GM18508 (cell line): ENCODE data around the gene TMEM132D.

Experiments used
- ATAC-seq: cut with Tn5 transposase; IDR thresholded peaks from one replicate; pipeline ENCODE4 v1.9.1; 2021; ENCODE audit warnings: moderate number of reproducible peaks; ENCODE audit not compliant: insufficient read depth, unreplicated experiment

The TMEM132D gene

GRCh38 chr12:129084875-129085826 is 818.7 kb downstream of the TMEM132D start:
- ATAC-seq: no peak

GRCh38 chr12:129083121-129083840 is 820.5 kb downstream of the TMEM132D start:
- ATAC-seq: no peak

GRCh38 chr12:129082441-129082840 is 821.4 kb downstream of the TMEM132D start:
- ATAC-seq: no peak

GRCh38 chr12:129081755-129082250 is 822.0 kb downstream of the TMEM132D start:
- no peak for ATAC-seq

- no peak for ATAC-seq
Observed at GRCh38 chr12:129080821-129081220, 823.0 kb downstream of the TMEM132D start.

GRCh38 chr12:129080391-129080790 is 823.4 kb downstream of the TMEM132D start:
- no peak for ATAC-seq

- no peak for ATAC-seq
Observed at GRCh38 chr12:129079719-129080118, 824.1 kb downstream of the TMEM132D start.

- ATAC-seq: no peak
Observed at GRCh38 chr12:129076441-129077320, 827.1 kb downstream of the TMEM132D start.

- no peak for ATAC-seq
Observed at GRCh38 chr12:129075460-129076208, 828.2 kb downstream of the TMEM132D start.

- ATAC-seq: no peak
Observed at GRCh38 chr12:129074379-129074778, 829.4 kb downstream of the TMEM132D start.

- no peak for ATAC-seq
Observed at GRCh38 chr12:129073157-129073915, 830.5 kb downstream of the TMEM132D start.

GRCh38 chr12:129071362-129071761 is 832.5 kb downstream of the TMEM132D start:
- ATAC-seq: no peak

GRCh38 chr12:129069886-129070285 is 833.9 kb downstream of the TMEM132D start:
- ATAC-seq: no peak

GRCh38 chr12:129068684-129069083 is 835.1 kb downstream of the TMEM132D start:
- no peak for ATAC-seq

- ATAC-seq: no peak
Observed at GRCh38 chr12:129067491-129067890, 836.3 kb downstream of the TMEM132D start.

- no peak for ATAC-seq
Observed at GRCh38 chr12:129064209-129064855, 839.5 kb downstream of the TMEM132D start.

GRCh38 chr12:129063600-129063999 is 840.2 kb downstream of the TMEM132D start:
- ATAC-seq: no peak

- ATAC-seq: no peak
Observed at GRCh38 chr12:129053232-129053631, 850.6 kb downstream of the TMEM132D start.
